ENCODE results near the gene COBLL1.

The COBLL1 gene

GRCh38 chr2:164757934-164758695 lies 83.5 kb downstream of the COBLL1 start:
- Histone ChIP-seq H3K27me3 (ENCODE audit: insufficient read depth, low read length) (no peaks in the 10 kb centered on the region), H3K4me1 (ENCODE audit: control insufficient read depth, insufficient read depth, low read length, unreplicated experiment) (peaks cover 16% of the 10 kb centered on the region), H3K27ac (ENCODE audit: low read depth, low read length) (peak overlapping the region; percentile 13; the same call in 1 of the 2 replicates), H2AFZ (ENCODE audit: low read length, unreplicated experiment) (no peak overlapping the region), H3K79me2 (ENCODE audit: control insufficient read depth, insufficient read depth, low read length, unreplicated experiment) (no peaks in the 10 kb centered on the region), H3K4me3 (ENCODE audit: low read depth, low read length) (no peak overlapping the region), H3K36me3 (ENCODE audit: insufficient read depth, low read length) (no peaks in the 10 kb centered on the region)

GRCh38 chr2:164756773-164757172 lies 84.8 kb downstream of the COBLL1 start:
- Histone ChIP-seq H3K27me3 (ENCODE audit: insufficient read depth, low read length) (no peaks in the 10 kb centered on the region), H3K27ac (ENCODE audit: low read depth, low read length) (no peak overlapping the region), H3K4me3 (ENCODE audit: low read depth, low read length) (no peak overlapping the region), H3K36me3 (ENCODE audit: insufficient read depth, low read length) (no peaks in the 10 kb centered on the region), H3K4me1 (ENCODE audit: control insufficient read depth, insufficient read depth, low read length, unreplicated experiment) (peaks cover 16% of the 10 kb centered on the region), H3K79me2 (ENCODE audit: control insufficient read depth, insufficient read depth, low read length, unreplicated experiment) (no peaks in the 10 kb centered on the region), H2AFZ (ENCODE audit: low read length, unreplicated experiment) (no peak overlapping the region)

- H3K36me3 ChIP-seq (ENCODE audit: insufficient read depth, low read length), result no peaks in the 10 kb centered on the region
- H3K4me1 ChIP-seq (ENCODE audit: control insufficient read depth, insufficient read depth, low read length, unreplicated experiment), result peaks cover 16% of the 10 kb centered on the region
- H3K27ac ChIP-seq (ENCODE audit: low read depth, low read length), result no peak overlapping the region
- no peaks in the 10 kb centered on the region for H3K79me2 ChIP-seq (ENCODE audit: control insufficient read depth, insufficient read depth, low read length, unreplicated experiment)
- H2AFZ ChIP-seq (ENCODE audit: low read length, unreplicated experiment), result no peak overlapping the region
- H3K4me3 ChIP-seq (ENCODE audit: low read depth, low read length), result no peak overlapping the region
- H3K27me3 ChIP-seq (ENCODE audit: insufficient read depth, low read length), result no peaks in the 10 kb centered on the region
Observed at GRCh38 chr2:164755952-164756351, 85.7 kb downstream of the COBLL1 start.

GRCh38 chr2:164754157-164755093 lies 87.2 kb downstream of the COBLL1 start:
- Histone ChIP-seq H3K4me3 (ENCODE audit: low read depth, low read length) (no peak overlapping the region), H3K36me3 (ENCODE audit: insufficient read depth, low read length) (no peaks in the 10 kb centered on the region), H3K27ac (ENCODE audit: low read depth, low read length) (no peak overlapping the region), H2AFZ (ENCODE audit: low read length, unreplicated experiment) (no peak overlapping the region), H3K79me2 (ENCODE audit: control insufficient read depth, insufficient read depth, low read length, unreplicated experiment) (no peaks in the 10 kb centered on the region), H3K27me3 (ENCODE audit: insufficient read depth, low read length) (no peaks in the 10 kb centered on the region), H3K4me1 (ENCODE audit: control insufficient read depth, insufficient read depth, low read length, unreplicated experiment) (peaks cover 10% of the 10 kb centered on the region)

GRCh38 chr2:164752956-164753355 lies 88.7 kb downstream of the COBLL1 start:
- Histone ChIP-seq H3K27me3 (ENCODE audit: insufficient read depth, low read length) (no peaks in the 10 kb centered on the region), H2AFZ (ENCODE audit: low read length, unreplicated experiment) (no peak overlapping the region), H3K4me3 (ENCODE audit: low read depth, low read length) (no peak overlapping the region), H3K36me3 (ENCODE audit: insufficient read depth, low read length) (no peaks in the 10 kb centered on the region), H3K4me1 (ENCODE audit: control insufficient read depth, insufficient read depth, low read length, unreplicated experiment) (peaks cover 6% of the 10 kb centered on the region), H3K27ac (ENCODE audit: low read depth, low read length) (no peak overlapping the region), H3K79me2 (ENCODE audit: control insufficient read depth, insufficient read depth, low read length, unreplicated experiment) (no peaks in the 10 kb centered on the region)

GRCh38 chr2:164747783-164748433 lies 93.7 kb downstream of the COBLL1 start:
- no peaks in the 10 kb centered on the region for H3K36me3 ChIP-seq (ENCODE audit: insufficient read depth, low read length)
- no peak overlapping the region for H2AFZ ChIP-seq (ENCODE audit: low read length, unreplicated experiment)
- no peaks in the 10 kb centered on the region for H3K27me3 ChIP-seq (ENCODE audit: insufficient read depth, low read length)
- no peak overlapping the region for H3K4me3 ChIP-seq (ENCODE audit: low read depth, low read length)
- no peak overlapping the region for H3K27ac ChIP-seq (ENCODE audit: low read depth, low read length)
- H3K4me1 ChIP-seq (ENCODE audit: control insufficient read depth, insufficient read depth, low read length, unreplicated experiment), result peaks cover 8% of the 10 kb centered on the region
- no peaks in the 10 kb centered on the region for H3K79me2 ChIP-seq (ENCODE audit: control insufficient read depth, insufficient read depth, low read length, unreplicated experiment)

- H3K4me1 ChIP-seq (ENCODE audit: control insufficient read depth, insufficient read depth, low read length, unreplicated experiment), result peaks cover 8% of the 10 kb centered on the region
- no peaks in the 10 kb centered on the region for H3K27me3 ChIP-seq (ENCODE audit: insufficient read depth, low read length)
- no peak overlapping the region for H3K4me3 ChIP-seq (ENCODE audit: low read depth, low read length)
- no peaks in the 10 kb centered on the region for H3K79me2 ChIP-seq (ENCODE audit: control insufficient read depth, insufficient read depth, low read length, unreplicated experiment)
- H2AFZ ChIP-seq (ENCODE audit: low read length, unreplicated experiment), result no peak overlapping the region
- no peaks in the 10 kb centered on the region for H3K36me3 ChIP-seq (ENCODE audit: insufficient read depth, low read length)
- no peak overlapping the region for H3K27ac ChIP-seq (ENCODE audit: low read depth, low read length)
Observed at GRCh38 chr2:164747140-164747539, 94.5 kb downstream of the COBLL1 start.

GRCh38 chr2:164746713-164747112 lies 94.9 kb downstream of the COBLL1 start:
- H3K27ac ChIP-seq (ENCODE audit: low read depth, low read length), result no peak overlapping the region
- H2AFZ ChIP-seq (ENCODE audit: low read length, unreplicated experiment), result no peak overlapping the region

GRCh38 chr2:164745012-164745797 lies 96.4 kb downstream of the COBLL1 start:
- Histone ChIP-seq H3K4me3 (ENCODE audit: low read depth, low read length) (no peak overlapping the region), H3K27ac (ENCODE audit: low read depth, low read length) (no peak overlapping the region), H3K27me3 (ENCODE audit: insufficient read depth, low read length) (no peaks in the 10 kb centered on the region), H3K79me2 (ENCODE audit: control insufficient read depth, insufficient read depth, low read length, unreplicated experiment) (no peaks in the 10 kb centered on the region), H2AFZ (ENCODE audit: low read length, unreplicated experiment) (no peak overlapping the region), H3K4me1 (ENCODE audit: control insufficient read depth, insufficient read depth, low read length, unreplicated experiment) (peaks cover 12% of the 10 kb centered on the region), H3K36me3 (ENCODE audit: insufficient read depth, low read length) (no peaks in the 10 kb centered on the region)

More at GRCh38 chr2:164746713-164747112, 94.9 kb downstream of the COBLL1 start:
- H3K4me3 ChIP-seq (ENCODE audit: low read depth, low read length), result no peak overlapping the region
- no peaks in the 10 kb centered on the region for H3K79me2 ChIP-seq (ENCODE audit: control insufficient read depth, insufficient read depth, low read length, unreplicated experiment)
- no peaks in the 10 kb centered on the region for H3K27me3 ChIP-seq (ENCODE audit: insufficient read depth, low read length)
- H3K36me3 ChIP-seq (ENCODE audit: insufficient read depth, low read length), result no peaks in the 10 kb centered on the region
- peaks cover 8% of the 10 kb centered on the region for H3K4me1 ChIP-seq (ENCODE audit: control insufficient read depth, insufficient read depth, low read length, unreplicated experiment)

Measured in ACC112 (cell line).